Measurements from ENCODE around the gene UEVLD. TPM values are rescaled to one million over a fixed set of nuclear protein-coding genes. Genes with fewer than 3 reads are reported as not detected.

Gene UEVLD
- total RNA-seq, 1 donor from 2014 or later, result 21.4 TPM

DNA sequence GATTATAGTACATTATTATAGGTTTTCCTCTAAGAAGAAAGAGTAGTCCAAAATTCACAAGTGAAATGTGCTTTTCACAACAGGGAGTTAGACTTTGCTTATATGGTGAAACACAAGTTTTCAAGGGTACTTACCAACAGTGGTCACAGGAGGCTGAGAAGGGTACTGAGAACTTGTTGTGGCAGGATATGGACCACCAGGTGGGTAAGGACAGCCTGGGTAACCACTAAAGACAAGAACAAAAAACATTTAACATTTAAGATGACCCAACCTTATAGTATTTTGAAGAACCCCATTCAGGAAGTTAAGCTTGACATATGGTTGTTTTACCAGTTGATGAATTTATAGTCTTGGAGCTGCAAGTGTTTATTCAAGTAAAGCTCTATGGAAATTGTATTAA lies 86.2 kb downstream of the UEVLD start:
- H3K4me3 ChIP-seq, result no peak overlapping the region
- no peak overlapping the region for H3K27ac ChIP-seq
- H3K27me3 ChIP-seq, result no peaks in the 10 kb centered on the region
- no peak for DNase-seq (ENCODE audit: extremely low spot score in 2 of 2)
- H3K9me3 ChIP-seq, result no peaks in the 10 kb centered on the region
- no peaks in the 10 kb centered on the region for H3K4me1 ChIP-seq
- TF ChIP-seq POLR2AphosphoS5 (IDR thresholded peaks at IDR 0.05; ENCODE audit: insufficient read depth in 1 of 2, low read depth in 1 of 2) (no peak), CTCF (IDR thresholded peaks at IDR 0.05) (no peak), POLR2A (IDR thresholded peaks at IDR 0.05) (no peak)
- intact Hi-C loops (cut with DNase I), result loop anchor here (10.0 kb wide), 1 partner anchor 98 kb away; no protein-coding TSS in a partner anchor
- H3K36me3 ChIP-seq, result peaks cover 0 to 64% of the 10 kb centered on the region in 2 donors

DNA sequence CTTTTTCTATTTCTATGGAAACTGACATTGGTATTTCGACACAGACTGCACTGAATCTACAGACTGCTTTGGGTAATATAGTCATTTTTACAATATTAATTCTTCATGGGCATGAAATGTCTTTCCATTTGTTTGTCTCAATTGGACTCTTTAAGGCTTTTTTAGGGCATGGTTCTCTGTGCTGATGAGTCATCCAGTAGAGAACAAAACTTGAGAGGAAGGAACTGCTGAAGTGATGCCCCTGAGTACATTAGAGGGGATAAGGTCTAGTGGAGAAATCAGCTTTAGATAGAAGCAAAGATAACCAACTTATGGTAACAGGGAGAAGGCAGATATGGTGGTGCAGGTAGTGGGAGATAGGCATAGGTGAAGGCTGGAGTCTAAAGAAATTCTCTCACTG lies 86.9 kb downstream of the UEVLD start:
- intact Hi-C loops (cut with DNase I), result loop anchor here (10.0 kb wide), 1 partner anchor 97 kb away; no protein-coding TSS in a partner anchor

DNA sequence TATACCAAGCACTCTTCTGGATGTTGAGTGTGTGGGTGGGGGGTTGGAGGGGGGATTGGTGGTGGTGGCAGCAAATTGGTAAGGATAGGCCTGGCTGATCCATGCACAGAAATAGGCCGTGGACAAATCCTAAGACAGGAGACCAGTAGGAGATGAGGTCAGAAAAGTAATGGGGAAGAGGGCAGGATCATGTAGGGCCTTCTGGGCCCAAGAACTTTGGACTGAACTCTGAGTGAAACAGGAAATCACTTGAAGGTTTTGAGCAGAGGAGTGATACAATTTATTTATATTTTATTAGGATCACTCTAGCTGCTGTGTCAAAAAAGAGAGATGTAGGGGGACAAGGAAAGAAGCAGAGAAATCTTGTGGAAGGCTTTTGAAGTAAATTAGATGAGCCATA lies 90.5 kb downstream of the UEVLD start:
- no peak for DNase-seq (ENCODE audit: extremely low spot score in 2 of 2)
- H3K36me3 ChIP-seq, result peaks cover 0 to 37% of the 10 kb centered on the region in 2 donors
- no peak overlapping the region for H3K4me3 ChIP-seq
- H3K9me3 ChIP-seq, result no peaks in the 10 kb centered on the region
- TF ChIP-seq POLR2AphosphoS5 (IDR thresholded peaks at IDR 0.05; ENCODE audit: insufficient read depth in 1 of 2, low read depth in 1 of 2) (no peak), POLR2A (IDR thresholded peaks at IDR 0.05) (no peak)
- H3K4me1 ChIP-seq, result no peaks in the 10 kb centered on the region
- no peaks in the 10 kb centered on the region for H3K27me3 ChIP-seq
- H3K27ac ChIP-seq, result no peak overlapping the region
- intact Hi-C loops (cut with DNase I), result no loop called here

More for the DNA sequence above, 86.9 kb downstream of the UEVLD start:
- no peak for TF ChIP-seq POLR2A (IDR thresholded peaks at IDR 0.05)
- TF ChIP-seq POLR2AphosphoS5 (IDR thresholded peaks at IDR 0.05; ENCODE audit: insufficient read depth in 1 of 2, low read depth in 1 of 2), result no peak
- TF ChIP-seq CTCF (IDR thresholded peaks at IDR 0.05), result no peak
- Histone ChIP-seq H3K4me3 (no peak overlapping the region), H3K27me3 (no peaks in the 10 kb centered on the region), H3K27ac (no peak overlapping the region), H3K9me3 (no peaks in the 10 kb centered on the region), H3K36me3 (peaks cover 0 to 58% of the 10 kb centered on the region in 2 donors), H3K4me1 (no peaks in the 10 kb centered on the region)
- no peak for DNase-seq (ENCODE audit: extremely low spot score in 2 of 2)

- Histone ChIP-seq H3K4me1 (no peaks in the 10 kb centered on the region), H3K27me3 (no peaks in the 10 kb centered on the region), H3K4me3 (no peak overlapping the region), H3K27ac (no peak overlapping the region), H3K36me3 (peaks cover 0 to 21% of the 10 kb centered on the region in 2 donors), H3K9me3 (no peaks in the 10 kb centered on the region)
- intact Hi-C loops (cut with DNase I), result no loop called here
- no peak for TF ChIP-seq POLR2AphosphoS5 (IDR thresholded peaks at IDR 0.05; ENCODE audit: insufficient read depth in 1 of 2, low read depth in 1 of 2)
- DNase-seq (ENCODE audit: extremely low spot score in 2 of 2), result no peak
Observed at GRCh38 chr11:18495703-18496102, 92.8 kb downstream of the UEVLD start.

GRCh38 chr11:18495271-18495670 lies 93.3 kb downstream of the UEVLD start:
- no peaks in the 10 kb centered on the region for H3K27me3 ChIP-seq
- TF ChIP-seq POLR2A (IDR thresholded peaks at IDR 0.05) (no peak), CTCF (IDR thresholded peaks at IDR 0.05) (no peak), POLR2AphosphoS5 (IDR thresholded peaks at IDR 0.05; ENCODE audit: insufficient read depth in 1 of 2, low read depth in 1 of 2) (no peak)
- no peak for DNase-seq (ENCODE audit: extremely low spot score in 2 of 2)
- intact Hi-C loops (cut with DNase I), result no loop called here
- no peak overlapping the region for H3K4me3 ChIP-seq
- H3K4me1 ChIP-seq, result no peaks in the 10 kb centered on the region
- H3K27ac ChIP-seq, result no peak overlapping the region
- no peaks in the 10 kb centered on the region for H3K9me3 ChIP-seq
- peaks cover 0 to 21% of the 10 kb centered on the region in 2 donors for H3K36me3 ChIP-seq

- H3K36me3 ChIP-seq, result peaks cover 0 to 20% of the 10 kb centered on the region in 2 donors
- intact Hi-C loops (cut with DNase I), result no loop called here
- no peak for DNase-seq (ENCODE audit: extremely low spot score in 2 of 2)
- H3K27me3 ChIP-seq, result no peaks in the 10 kb centered on the region
- H3K27ac ChIP-seq, result no peak overlapping the region
- H3K4me1 ChIP-seq, result no peaks in the 10 kb centered on the region
- no peak overlapping the region for H3K4me3 ChIP-seq
- no peak for TF ChIP-seq POLR2AphosphoS5 (IDR thresholded peaks at IDR 0.05; ENCODE audit: insufficient read depth in 1 of 2, low read depth in 1 of 2)
- no peak for TF ChIP-seq CTCF (IDR thresholded peaks at IDR 0.05)
- TF ChIP-seq POLR2A (IDR thresholded peaks at IDR 0.05), result no peak
- H3K9me3 ChIP-seq, result no peaks in the 10 kb centered on the region
Observed at GRCh38 chr11:18493310-18493709, 95.2 kb downstream of the UEVLD start.

All from vagina (tissue), 2 donors.